A673 (cell line): ENCODE data around the gene OR51A2. TPM values are rescaled to one million over a fixed set of nuclear protein-coding genes. Genes with fewer than 3 reads are reported as not detected.

Experiments
- BruUV-seq: library from RNA; stranded (reverse); fragments of 400-500 nt; replicated peaks from 2 replicates; lab custom pipeline; 2021; lab: Mats Ljungman, UMichigan
- CTCF ChIA-PET: fragments of 300-600 bp; sonication (Branson Sonifier 250); formaldehyde crosslinking; loops from one replicate; lab custom pipeline; 2022; ENCODE audit warnings: antibody characterized with exemption; lab: Charles Lee
- POLR2A ChIA-PET: fragments of 300-600 bp; sonication (Branson Sonifier 250); formaldehyde crosslinking; loops from one replicate; lab custom pipeline; 2022; ENCODE audit warnings: antibody characterized with exemption; ENCODE audit not compliant: low non-redundant PET; lab: Charles Lee
- DNase-seq: peaks from one replicate; pipeline ENCODE4 v3.0.0-alpha.2; 2015; ENCODE audit warnings: low spot score
- H3K27ac ChIP-seq: fragments of 200-600 bp; sonication (generic); 2 replicates; pipeline ENCODE4 v1.5.1; 2016; ENCODE audit warnings: mixed run types, low read depth, mild to moderate bottlenecking, mixed read lengths, antibody characterized with exemption, low read length; ENCODE audit not compliant: poor library complexity, severe bottlenecking
- H3K27me3 ChIP-seq: fragments of 200-600 bp; sonication (generic); replicated peaks from 2 replicates; pipeline ENCODE4 v1.6.1; 2017; ENCODE audit warnings: mixed run types, low read depth, mild to moderate bottlenecking, mixed read lengths, antibody characterized with exemption, low read length; ENCODE audit not compliant: insufficient read depth, poor library complexity
- H3K36me3 ChIP-seq: fragments of 200-600 bp; sonication (generic); 2 replicates; pipeline ENCODE4 v1.6.1; 2016; ENCODE audit warnings: mixed run types, mild to moderate bottlenecking, mixed read lengths, antibody characterized with exemption, low read length; ENCODE audit not compliant: insufficient read depth, poor library complexity, severe bottlenecking
- H3K4me1 ChIP-seq: fragments of 200-600 bp; sonication (generic); 2 replicates; pipeline ENCODE4 v1.6.1; 2017; ENCODE audit warnings: mixed run types, mild to moderate bottlenecking, mixed read lengths, antibody characterized with exemption, low read length; ENCODE audit not compliant: insufficient read depth, poor library complexity, severe bottlenecking
- H3K4me3 ChIP-seq: fragments of 200-600 bp; sonication (generic); 2 replicates; pipeline ENCODE4 v1.5.1; 2016; ENCODE audit warnings: low read depth, mixed run types, mild to moderate bottlenecking, mixed read lengths, low read length; ENCODE audit not compliant: poor library complexity, severe bottlenecking
- H3K9me3 ChIP-seq: fragments of 200-600 bp; sonication (generic); 2 replicates; pipeline ENCODE4 v1.6.1; 2016; ENCODE audit warnings: mixed run types, low read depth, mild to moderate bottlenecking, mixed read lengths, antibody characterized with exemption, low read length; ENCODE audit not compliant: poor library complexity, severe bottlenecking
- CTCF ChIP-seq: fragments of 300-800, 200-600 bp; sonication (generic); conservative IDR thresholded peaks from 2 replicates; pipeline ENCODE4 v1.5.1; 2017; ENCODE audit warnings: low read depth, mild to moderate bottlenecking, antibody characterized with exemption, low read length, moderate library complexity, mixed read lengths
- EZH2 ChIP-seq: fragments of 200-600 bp; sonication (generic); IDR thresholded peaks from 2 replicates; pipeline ENCODE4 v1.6.1; 2017; ENCODE audit warnings: borderline replicate concordance, low read depth, mild to moderate bottlenecking, mixed read lengths, antibody characterized with exemption, low read length; ENCODE audit not compliant: poor library complexity, severe bottlenecking
- intact Hi-C: fragments of 100-400 bp; cut with micrococcal nuclease; formaldehyde crosslinking; loops from one replicate; pipeline ENCODE4 v1.10.0; 2022; ENCODE audit not compliant: unreplicated experiment
- total RNA-seq: library from RNA; stranded (reverse); gene quantifications from 2 replicates; pipeline ENCODE4 v1.2.3, GENCODE V29; 2021

OR51A2 gene
- total RNA-seq, 1 experiment from 2014 or later, result not detected

- Histone ChIP-seq H3K27ac (no peak overlapping the region), H3K27me3 (no peaks in the 10 kb centered on the region), H3K36me3 (no peaks in the 10 kb centered on the region), H3K4me3 (no peak overlapping the region), H3K4me1 (no peaks in the 10 kb centered on the region), H3K9me3 (no peaks in the 10 kb centered on the region)
- CTCF ChIA-PET, result no interaction called here
- POLR2A ChIA-PET, result no interaction called here
- intact Hi-C loops, result no loop called here
- no peak for DNase-seq
- no peak for TF ChIP-seq CTCF
- no peak for TF ChIP-seq EZH2
- BruUV-seq, result no TSS peak
Observed at GRCh38 chr11:4936745-4937144, 18.8 kb downstream of the OR51A2 start.

DNA sequence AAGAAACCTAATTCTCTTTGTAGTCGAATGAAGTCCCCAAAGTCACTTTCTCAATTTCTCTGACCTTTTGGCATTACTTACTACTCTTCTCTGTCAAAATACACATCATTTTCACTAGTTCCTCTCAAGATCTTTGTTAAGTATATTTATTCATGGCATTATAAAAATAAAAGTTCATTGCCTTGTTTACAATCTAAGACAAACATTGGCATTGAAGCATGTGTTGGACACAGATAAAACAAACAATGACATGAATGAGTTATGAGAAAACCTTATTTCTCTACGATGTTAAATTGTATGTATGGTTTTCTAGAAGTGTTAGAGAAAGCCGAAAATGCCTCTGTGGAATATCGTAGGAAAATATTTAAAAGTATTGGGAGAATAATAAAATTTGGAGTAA, 22.8 kb downstream of the OR51A2 start:
- H3K27me3 ChIP-seq, result no peaks in the 10 kb centered on the region
- H3K4me3 ChIP-seq, result no peak overlapping the region
- H3K9me3 ChIP-seq, result no peaks in the 10 kb centered on the region
- intact Hi-C loops, result loop anchor here (5.0 kb wide), 1 partner anchor 45 kb away; no protein-coding TSS in a partner anchor
- ChIA-PET CTCF (no interaction called here), POLR2A (no interaction called here)
- H3K4me1 ChIP-seq, result no peaks in the 10 kb centered on the region
- H3K27ac ChIP-seq, result no peak overlapping the region
- no peaks in the 10 kb centered on the region for H3K36me3 ChIP-seq
- BruUV-seq, result no TSS peak
- DNase-seq, result no peak
- TF ChIP-seq EZH2, result no peak
- no peak for TF ChIP-seq CTCF

- Histone ChIP-seq H3K9me3 (no peaks in the 10 kb centered on the region), H3K27me3 (no peaks in the 10 kb centered on the region), H3K4me1 (no peaks in the 10 kb centered on the region), H3K36me3 (no peaks in the 10 kb centered on the region), H3K27ac (no peak overlapping the region), H3K4me3 (no peak overlapping the region)
- intact Hi-C loops, result no loop called here
- DNase-seq, result no peak
- CTCF ChIA-PET, result no interaction called here
- no TSS peak for BruUV-seq
- POLR2A ChIA-PET, result no interaction called here
- TF ChIP-seq EZH2 (no peak), CTCF (no peak)
Observed at GRCh38 chr11:4926608-4927007, 28.9 kb downstream of the OR51A2 start.
